GM12878 (cell line): ENCODE results near the gene MRPS22.

ENCODE experiments used
- CREM ChIP-seq: IDR thresholded peaks from 2 replicates; pipeline ENCODE4 v1.6.1; 2014; ENCODE audit warnings: antibody characterized with exemption, low read depth
- CTCF ChIP-seq, 3 experiments: IDR thresholded peaks in 2 of 3; conservative IDR thresholded peaks in 1 of 3; 2 replicates each; pipeline ENCODE4 v1.5.1; 2011; ENCODE audit warnings: low read depth in 3 of 3, low read length in 3 of 3, mild to moderate bottlenecking in 3 of 3, control low read depth in 2 of 3, moderate library complexity in 2 of 3, inconsistent platforms in 1 of 3, mixed read lengths in 1 of 3; ENCODE audit not compliant: control insufficient read depth in 2 of 3, insufficient read depth in 1 of 3; ENCODE audit errors: extremely low read depth in 1 of 3
- EP300 ChIP-seq, 2 experiments: fragments of 150-350 bp in 1 of 2; IDR thresholded peaks; 2 replicates each; pipeline ENCODE4 v1.6.1; 2011 to 2012; ENCODE audit warnings: low read depth in 2 of 2, low read length in 2 of 2, borderline replicate concordance in 1 of 2, improper control_type of control experiment in 1 of 2, inconsistent platforms in 1 of 2; ENCODE audit not compliant: control insufficient read depth in 1 of 2
- HSF1 ChIP-seq: fragments of 150-350 bp; IDR thresholded peaks from 2 replicates; pipeline ENCODE4 v1.6.1; 2014; ENCODE audit warnings: mild to moderate bottlenecking, low read depth, low read length
- IKZF2 ChIP-seq, 2 experiments: fragments of 450-650 bp; IDR thresholded peaks; 2 replicates each; pipeline ENCODE4 v1.6.1; 2017; ENCODE audit warnings: mild to moderate bottlenecking in 2 of 2, moderate library complexity in 2 of 2
- MAX ChIP-seq: IDR thresholded peaks from 2 replicates; pipeline ENCODE4 v1.6.1; 2012; ENCODE audit warnings: low read depth, low read length, improper control_type of control experiment
- NFIC ChIP-seq: IDR thresholded peaks from 2 replicates; pipeline ENCODE4 v1.6.1; 2012; ENCODE audit warnings: low read depth, mild to moderate bottlenecking, inconsistent platforms, low read length, moderate library complexity
- PAX5 ChIP-seq: IDR thresholded peaks from 2 replicates; pipeline ENCODE4 v1.6.1; 2011; ENCODE audit warnings: low read depth, low read length, borderline replicate concordance
- ZBTB33 ChIP-seq: fragments of 450-650 bp; IDR thresholded peaks from 2 replicates; pipeline ENCODE4 v1.6.1; 2017; ENCODE audit warnings: mild to moderate bottlenecking

GRCh38 chr3:139304383-139304782 lies 39.4 kb upstream of the MRPS22 start:
- TF ChIP-seq EP300 (IDR thresholded peaks at IDR 0.05; ENCODE audit: borderline replicate concordance in 1 of 2, control insufficient read depth in 1 of 2, low read depth in 2 of 2, low read length in 2 of 2) (no peak), NFIC (no peak), PAX5 (no peak), CTCF (IDR thresholded peaks at IDR 0.05 in 2 of 3, conservative IDR thresholded peaks at IDR 0.05 in 1 of 3; ENCODE audit: control insufficient read depth in 2 of 3, extremely low read depth in 1 of 3, insufficient read depth in 1 of 3, low read depth in 3 of 3, low read length in 3 of 3) (no peak), ZBTB33 (no peak), HSF1 (no peak), IKZF2 (IDR thresholded peaks at IDR 0.05) (no peak), MAX (no peak), CREM (no peak)
